IMR-90 (cell line): ENCODE results near the gene NCBP2L. TPM values are rescaled to one million over a fixed set of nuclear protein-coding genes. Genes with fewer than 3 reads are reported as not detected.
A peak's percentile ranks its signal among the peaks of the same experiment; 100 is the strongest.

Source experiments
- ATAC-seq: fragments of 200-7000 bp; cut with Tn5 transposase; 2 replicates; pipeline ENCODE4 v1.9.1; 2020; ENCODE audit warnings: low read depth, mild to moderate bottlenecking, moderate library complexity
- BruUV-seq: library from RNA; stranded (reverse); fragments of 400-500 nt; replicated peaks from 2 replicates; lab custom pipeline; 2021; lab: Mats Ljungman, UMichigan
- CTCF ChIA-PET: fragments of 300-600 bp; formaldehyde crosslinking; extraction: SDS; loops from one replicate; lab custom pipeline; 2021; ENCODE audit warnings: antibody characterized with exemption; lab: Yijun Ruan, JAX
- POLR2A ChIA-PET: fragments of 300-600 bp; sonication (Branson Sonifier 250); formaldehyde crosslinking; loops from one replicate; lab custom pipeline; 2022; ENCODE audit warnings: antibody characterized with exemption; ENCODE audit not compliant: unreplicated experiment; lab: Charles Lee
- DNase-seq: peaks from one replicate; pipeline ENCODE4 v3.0.0; 2013
- H2AFZ ChIP-seq: replicated peaks from 2 replicates; pipeline ENCODE3; 2013; ENCODE audit warnings: low read length, mild to moderate bottlenecking; ENCODE audit not compliant: poor library complexity
- H2AK5ac ChIP-seq: 2 replicates; pipeline ENCODE4 v1.6.1; 2013; ENCODE audit warnings: low read depth, low read length, inconsistent platforms
- H2AK9ac ChIP-seq: replicated peaks from 2 replicates; pipeline ENCODE3; 2013; ENCODE audit warnings: mild to moderate bottlenecking, low read depth, low read length, moderate library complexity; ENCODE audit not compliant: poor library complexity
- H2BK120ac ChIP-seq: 2 replicates; pipeline ENCODE4 v1.6.1; 2013; ENCODE audit warnings: low read depth, low read length, inconsistent platforms
- H2BK15ac ChIP-seq: 3 replicates; pipeline ENCODE4 v1.6.1; 2013; ENCODE audit warnings: low read depth, low read length, inconsistent platforms
- H2BK20ac ChIP-seq: 2 replicates; pipeline ENCODE4 v1.6.1; 2013; ENCODE audit warnings: low read depth, mild to moderate bottlenecking, inconsistent platforms, low read length, moderate library complexity
- H2BK5ac ChIP-seq: 2 replicates; pipeline ENCODE4 v1.6.1; 2013; ENCODE audit warnings: mild to moderate bottlenecking, low read depth, low read length, inconsistent platforms; ENCODE audit not compliant: poor library complexity, severe bottlenecking
- H3K14ac ChIP-seq: replicated peaks from 2 replicates; pipeline ENCODE4 v1.6.1; 2013; ENCODE audit warnings: low read depth, low read length, inconsistent platforms
- H3K18ac ChIP-seq: 2 replicates; pipeline ENCODE4 v1.6.1; 2013; ENCODE audit warnings: low read depth, low read length, control low read depth
- H3K23ac ChIP-seq: 2 replicates; pipeline ENCODE4 v1.6.1; 2013; ENCODE audit warnings: low read depth, low read length, inconsistent platforms
- H3K27ac ChIP-seq: 2 replicates; pipeline ENCODE4 v1.5.1; 2013; ENCODE audit warnings: mild to moderate bottlenecking, control low read depth, low read length; ENCODE audit not compliant: insufficient read depth
- H3K27me3 ChIP-seq: 2 replicates; pipeline ENCODE4 v1.6.1; 2013; ENCODE audit warnings: low read length; ENCODE audit not compliant: control insufficient read depth, insufficient read depth
- H3K36me3 ChIP-seq: 2 replicates; pipeline ENCODE4 v1.6.1; 2013; ENCODE audit warnings: low read length, mixed read lengths; ENCODE audit not compliant: control insufficient read depth, insufficient read depth
- H3K4ac ChIP-seq: 2 replicates; pipeline ENCODE4 v1.6.1; 2013; ENCODE audit warnings: low read depth, low read length, inconsistent platforms
- H3K4me1 ChIP-seq: 2 replicates; pipeline ENCODE4 v1.6.1; 2013; ENCODE audit warnings: low read length, mixed read lengths; ENCODE audit not compliant: control insufficient read depth, insufficient read depth
- H3K4me2 ChIP-seq: 2 replicates; pipeline ENCODE4 v1.6.1; 2013; ENCODE audit warnings: low read depth, mild to moderate bottlenecking, control low read depth, low read length, moderate library complexity
- H3K4me3 ChIP-seq: 2 replicates; pipeline ENCODE4 v1.5.1; 2013; ENCODE audit warnings: low read depth, mild to moderate bottlenecking, control low read depth, low read length, moderate library complexity; ENCODE audit not compliant: insufficient read depth
- H3K56ac ChIP-seq: 2 replicates; pipeline ENCODE4 v1.6.1; 2013; ENCODE audit warnings: low read length, inconsistent platforms; ENCODE audit not compliant: insufficient read depth; ENCODE audit errors: extremely low read depth
- H3K79me1 ChIP-seq, 2 experiments: 2 replicates each; pipeline ENCODE4 v1.6.1; 2013; ENCODE audit warnings: low read length in 2 of 2, inconsistent platforms in 1 of 2, low read depth in 1 of 2
- H3K9ac ChIP-seq: 2 replicates; pipeline ENCODE4 v1.6.1; 2013; ENCODE audit warnings: low read depth, low read length, control low read depth
- H3K9me1 ChIP-seq: 2 replicates; pipeline ENCODE4 v1.6.1; 2013; ENCODE audit warnings: low read length, inconsistent platforms; ENCODE audit not compliant: insufficient read depth
- H3K9me3 ChIP-seq: 2 replicates; pipeline ENCODE4 v1.6.1; 2013; ENCODE audit warnings: low read length; ENCODE audit not compliant: control insufficient read depth, insufficient read depth
- H4K20me1 ChIP-seq: 2 replicates; pipeline ENCODE4 v1.6.1; 2013; ENCODE audit warnings: low read length, inconsistent platforms; ENCODE audit not compliant: insufficient read depth
- H4K5ac ChIP-seq: 2 replicates; pipeline ENCODE4 v1.6.1; 2013; ENCODE audit warnings: mild to moderate bottlenecking, low read depth, low read length, control low read depth
- H4K8ac ChIP-seq, 2 experiments: 2 replicates each; pipeline ENCODE4 v1.6.1; 2013; ENCODE audit warnings: low read depth in 2 of 2, low read length in 2 of 2, control low read depth in 1 of 2, inconsistent platforms in 1 of 2
- H4K91ac ChIP-seq: 2 replicates; pipeline ENCODE4 v1.6.1; 2013; ENCODE audit warnings: low read depth, low read length, inconsistent platforms; ENCODE audit not compliant: insufficient read depth
- CEBPB ChIP-seq: IDR thresholded peaks from 2 replicates; pipeline ENCODE4 v1.6.1; 2012; ENCODE audit warnings: low read depth, low read length, improper control_type of control experiment
- POLR2A ChIP-seq: IDR thresholded peaks from 2 replicates; pipeline ENCODE4 v1.6.1; 2012; ENCODE audit warnings: mild to moderate bottlenecking, low read depth, low read length
- WGBS, 2 experiments: methylation state at CpG; one replicate each; pipeline versions ENCODE4 v1.1.5 to v1.1.7; 2013; ENCODE audit warnings: missing lambda C conversion rate in 2 of 2; ENCODE audit not compliant: insufficient read length in 1 of 2; ENCODE audit errors: extremely low coverage in 2 of 2; 5-methylcytosine and 5-hydroxymethylcytosine counted together
- dilution Hi-C: fragments of 300-500 bp; cut with HindIII; formaldehyde crosslinking; loops from one replicate; pipeline ENCODE4 v1.14.3; 2018; ENCODE audit warnings: low sequenced_read_pairs; ENCODE audit not compliant: unreplicated experiment
- in situ Hi-C: fragments of 300-500 bp; cut with MboI; formaldehyde crosslinking; loops from 3 replicates; pipeline ENCODE4 v1.14.3; 2019; ENCODE audit warnings: low sequenced_read_pairs, inconsistent platforms, mixed read lengths
- intact Hi-C: fragments of 100-400 bp; cut with micrococcal nuclease; formaldehyde crosslinking; loops from 2 replicates; pipeline ENCODE4 v1.10.0; 2022
- polyA plus RNA-seq, 3 experiments: library from polyadenylated mRNA; depleted of rRNA; stranded (reverse); fragments of >200 nt; gene quantifications; 2 replicates each; pipeline ENCODE4 v1.2.3, GENCODE V29; 2012; ENCODE audit warnings: low replicate concordance in 1 of 3
- total RNA-seq: library from RNA; depleted of rRNA; stranded (reverse); fragments of >200 nt; gene quantifications from 2 replicates; pipeline ENCODE4 v1.2.3, GENCODE V29; 2012

Gene NCBP2L
- total and polyA plus RNA-seq, 2 of the 4 experiments (the other 2 are of a cell fraction), result not detected

DNA sequence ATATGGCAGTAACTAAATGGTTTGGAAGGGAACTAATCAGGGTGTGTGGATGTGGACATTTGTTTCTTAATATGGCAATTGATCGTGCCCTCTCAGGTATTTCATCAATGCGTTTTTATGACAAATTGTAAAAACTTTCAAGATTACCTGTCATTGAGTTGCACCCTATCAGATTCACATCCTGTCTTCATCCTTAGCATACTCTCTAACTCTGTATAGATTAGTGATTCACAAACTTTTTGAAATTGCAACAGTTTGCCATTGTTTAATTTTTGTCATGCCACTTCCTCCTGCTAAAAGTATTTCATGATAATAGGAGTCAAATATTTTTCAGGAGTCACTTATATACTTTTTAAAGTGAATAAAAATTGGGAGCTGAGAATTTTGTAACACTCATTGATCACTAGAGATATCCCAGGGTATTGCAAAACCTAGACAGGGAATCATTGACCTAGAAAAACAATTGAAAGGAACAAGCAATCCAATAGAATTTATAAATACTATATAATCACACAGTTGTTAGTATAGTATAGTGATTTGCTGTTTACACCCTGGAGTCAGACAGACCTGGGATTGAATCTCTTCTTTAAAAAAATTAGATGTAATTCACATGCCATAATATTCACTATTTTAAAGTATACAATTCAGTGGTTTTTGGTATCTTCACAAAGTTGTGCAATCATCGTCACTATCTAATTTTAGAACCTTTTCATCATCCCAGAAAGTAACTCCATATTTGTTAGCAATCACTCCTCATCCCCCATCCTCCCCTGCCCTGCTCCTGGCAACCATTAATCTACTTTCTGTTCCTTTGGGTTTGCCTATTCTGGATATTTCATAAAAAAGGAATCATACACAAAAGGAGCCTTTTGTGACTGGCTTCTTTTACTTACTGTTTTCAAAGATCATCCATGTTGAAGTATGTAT, 57.0 kb downstream of the NCBP2L start:
- no peak overlapping the region for H3K23ac ChIP-seq
- no peak overlapping the region for H2BK5ac ChIP-seq
- no peaks in the 10 kb centered on the region for H3K9me1 ChIP-seq
- no peak overlapping the region for H3K27ac ChIP-seq
- no peak overlapping the region for H2AFZ ChIP-seq
- no peak overlapping the region for H2AK5ac ChIP-seq
- no peaks in the 10 kb centered on the region for H3K36me3 ChIP-seq
- ATAC-seq, result no peak
- BruUV-seq, result no TSS peak
- no peaks in the 10 kb centered on the region for H4K20me1 ChIP-seq
- POLR2A ChIA-PET, result no interaction called here
- H3K18ac ChIP-seq, result no peak overlapping the region
- dilution Hi-C loops (no loop called here), in situ Hi-C loops (no loop called here), intact Hi-C loops (no loop called here)
- no peak overlapping the region for H3K14ac ChIP-seq
- no peak overlapping the region for H4K5ac ChIP-seq
- no peak overlapping the region for H2AK9ac ChIP-seq
- peaks cover 6% of the 10 kb centered on the region for H3K27me3 ChIP-seq
- TF ChIP-seq CEBPB (peak; percentile 67), POLR2A (no peak)
- no peak overlapping the region for H2BK120ac ChIP-seq
- H3K4me3 ChIP-seq, result no peak overlapping the region
- WGBS, 2 experiments, result no CpG with 5 or more reads among the region's 3 CpGs
- H2BK15ac ChIP-seq, result no peak overlapping the region
- H3K4me1 ChIP-seq, result no peaks in the 10 kb centered on the region
- H3K9ac ChIP-seq, result no peak overlapping the region
- no peaks in the 10 kb centered on the region for H3K79me1 ChIP-seq
- no peak overlapping the region for H2BK20ac ChIP-seq
- H3K56ac ChIP-seq, result no peak overlapping the region
- H4K91ac ChIP-seq, result no peak overlapping the region
- no peak for DNase-seq
- no peak overlapping the region for H3K4me2 ChIP-seq
- H4K8ac ChIP-seq, result no peak overlapping the region
- CTCF ChIA-PET, result no interaction called here
- H3K9me3 ChIP-seq, result no peaks in the 10 kb centered on the region
- no peak overlapping the region for H3K4ac ChIP-seq
